Prostate gland (tissue), 2 donors: ENCODE measurements around the gene BATF. TPM values are rescaled to one million over a fixed set of nuclear protein-coding genes. Genes with fewer than 3 reads are reported as not detected.
A peak's percentile ranks its signal among the peaks of the same experiment; 100 is the strongest.

Source experiments
- DNase-seq: peaks from one replicate; pipeline ENCODE4 v3.0.0-alpha.2; 2019; ENCODE audit warnings: low spot score
- H3K27ac ChIP-seq, 2 donors: fragments of 200-600 bp; sonication (generic); 2 replicates each; pipeline ENCODE4 v1.5.1; 2017 to 2019
- H3K27me3 ChIP-seq: fragments of 200-600 bp; sonication (generic); replicated peaks from 2 replicates; pipeline ENCODE4 v1.5.1; 2019; ENCODE audit not compliant: insufficient read depth
- H3K36me3 ChIP-seq, 2 donors: fragments of 200-600 bp; sonication (generic); 1 replicate in 1 of 2; 2 replicates in 1 of 2; pipeline versions ENCODE4 v1.5.1 to v1.8.1; 2017 to 2019
- H3K4me1 ChIP-seq: fragments of 200-600 bp; sonication (generic); replicated peaks from 2 replicates; pipeline ENCODE4 v1.5.1; 2019
- H3K4me3 ChIP-seq, 2 donors: fragments of 200-600 bp; sonication (generic); 2 replicates each; pipeline ENCODE4 v1.5.1; 2017 to 2019
- H3K9me3 ChIP-seq: fragments of 200-600 bp; sonication (generic); 2 replicates; pipeline ENCODE4 v1.5.1; 2017
- CTCF ChIP-seq, 4 experiments: fragments of 200-600 bp in 2 of 4; fragments of 450-650 bp in 2 of 4; sonication (generic) in 2 of 4; IDR thresholded peaks; 1 replicate in 3 of 4; 2 replicates in 1 of 4; pipeline ENCODE4 v1.5.1; 2016 to 2019; ENCODE audit warnings: antibody characterized with exemption in 4 of 4, mild to moderate bottlenecking in 2 of 4, moderate library complexity in 2 of 4
- POLR2A ChIP-seq: fragments of 450-650 bp; IDR thresholded peaks from one replicate; pipeline ENCODE4 v1.6.1; 2016; ENCODE audit warnings: antibody characterized with exemption, mild to moderate bottlenecking
- POLR2AphosphoS5 ChIP-seq: sonication (generic); formaldehyde crosslinking; IDR thresholded peaks from one replicate; pipeline ENCODE4 v1.6.1; 2017; ENCODE audit warnings: antibody characterized with exemption
- WGBS: methylation state at CpG from one replicate; pipeline ENCODE4 v1.1.5; 2018; 5-methylcytosine and 5-hydroxymethylcytosine counted together
- intact Hi-C: fragments of 100-400 bp; cut with DNase I; formaldehyde crosslinking; loops from one replicate; pipeline ENCODE4 v1.14.2; 2022
- total RNA-seq, 2 donors: library from RNA; depleted of rRNA; stranded (reverse); fragments of >200 nt; gene quantifications; one replicate each; pipeline ENCODE4 v1.1.0, GENCODE V29; 2016

The BATF gene
- total RNA-seq, 2 donors from 2014 or later, result 3.1 to 11.8 TPM

- Histone ChIP-seq H3K4me1 (no peaks in the 10 kb centered on the region), H3K27ac (no peak overlapping the region), H3K36me3 (no peaks in the 10 kb centered on the region), H3K27me3 (no peaks in the 10 kb centered on the region), H3K9me3 (no peaks in the 10 kb centered on the region), H3K4me3 (no peak overlapping the region)
- intact Hi-C loops, result no loop called here
- TF ChIP-seq POLR2A, result no peak
- TF ChIP-seq CTCF (IDR thresholded peaks at IDR 0.05), result no peak
- TF ChIP-seq POLR2AphosphoS5, result no peak
- WGBS, result 85% methylated on average over 6 of the region's 6 CpGs
- no peak for DNase-seq
These were observed 36.8 kb downstream of the BATF start for GRCh38 chr14:75559045-75559444.

- no peaks in the 10 kb centered on the region for H3K36me3 ChIP-seq
- intact Hi-C loops, result loop anchor here (5.0 kb wide), 2 partner anchors 72 to 252 kb away; no protein-coding TSS in a partner anchor
- H3K4me1 ChIP-seq, result no peaks in the 10 kb centered on the region
- no peak overlapping the region for H3K27ac ChIP-seq
- H3K27me3 ChIP-seq, result no peaks in the 10 kb centered on the region
- WGBS, result over 99% methylated on average over 6 of the region's 6 CpGs
- peak; percentile 28 for DNase-seq
- no peak overlapping the region for H3K4me3 ChIP-seq
- no peaks in the 10 kb centered on the region for H3K9me3 ChIP-seq
- TF ChIP-seq CTCF (IDR thresholded peaks at IDR 0.05) (no peak), POLR2AphosphoS5 (no peak), POLR2A (no peak)
These were observed 37.4 kb downstream of the BATF start for GRCh38 chr14:75559451-75560222.

- 0% methylated on average over 6 of the region's 6 CpGs for WGBS
- H3K27me3 ChIP-seq, result no peaks in the 10 kb centered on the region
- H3K9me3 ChIP-seq, result no peaks in the 10 kb centered on the region
- peak; percentile 90 for DNase-seq
- no peak overlapping the region for H3K27ac ChIP-seq
- no peaks in the 10 kb centered on the region for H3K4me1 ChIP-seq
- intact Hi-C loops, result loop anchor here (5.0 kb wide), 2 partner anchors 74 to 254 kb away; no protein-coding TSS in a partner anchor
- TF ChIP-seq POLR2A (no peak), CTCF (IDR thresholded peaks at IDR 0.05) (peak; percentile 82 to 93 (median 90)), POLR2AphosphoS5 (peak; percentile 90)
- H3K4me3 ChIP-seq, result no peak overlapping the region
- no peaks in the 10 kb centered on the region for H3K36me3 ChIP-seq
These were observed 38.8 kb downstream of the BATF start for GRCh38 chr14:75561013-75561432.

- intact Hi-C loops, result loop anchor here (5.0 kb wide), 2 partner anchors 75 to 255 kb away; no protein-coding TSS in a partner anchor
- no peak for DNase-seq
- Histone ChIP-seq H3K27me3 (no peaks in the 10 kb centered on the region), H3K9me3 (no peaks in the 10 kb centered on the region), H3K4me3 (no peak overlapping the region), H3K36me3 (no peaks in the 10 kb centered on the region), H3K27ac (no peak overlapping the region), H3K4me1 (no peaks in the 10 kb centered on the region)
- WGBS, result 60% methylated on average over 7 of the region's 7 CpGs
- TF ChIP-seq CTCF (IDR thresholded peaks at IDR 0.05) (no peak), POLR2AphosphoS5 (no peak), POLR2A (no peak)
These were observed 39.8 kb downstream of the BATF start for GRCh38 chr14:75562089-75562488.

GRCh38 chr14:75562489-75562888 is 40.2 kb downstream of the BATF start:
- H3K4me1 ChIP-seq, result no peaks in the 10 kb centered on the region
- WGBS, result 67% methylated on average over 4 of the region's 4 CpGs
- TF ChIP-seq CTCF (IDR thresholded peaks at IDR 0.05) (no peak), POLR2A (no peak), POLR2AphosphoS5 (no peak)
- DNase-seq, result no peak
- no peak overlapping the region for H3K4me3 ChIP-seq
- no peaks in the 10 kb centered on the region for H3K9me3 ChIP-seq
- no peaks in the 10 kb centered on the region for H3K27me3 ChIP-seq
- intact Hi-C loops, result loop anchor here (5.0 kb wide), 2 partner anchors 75 to 255 kb away; no protein-coding TSS in a partner anchor
- H3K27ac ChIP-seq, result no peak overlapping the region
- H3K36me3 ChIP-seq, result no peaks in the 10 kb centered on the region
